Activated CD8-positive, alpha-beta memory T cell treated with anti-CD3 and anti-CD28 coated beads, Interleukin-2, amount 50 U/mL, for 24 hours (primary cell): Measurements from ENCODE around the gene ITLN1.

Experiments used
- DNase-seq: peaks from one replicate; pipeline ENCODE4 v3.0.0-alpha.2; 2020; ENCODE audit errors: extremely low read depth

The ITLN1 gene

GRCh38 chr1:160858097-160858496 lies 26.9 kb downstream of the ITLN1 start:
- no peak for DNase-seq

GRCh38 chr1:160855181-160855981 lies 29.6 kb downstream of the ITLN1 start:
- DNase-seq: no peak

GRCh38 chr1:160853754-160854153 lies 31.2 kb downstream of the ITLN1 start:
- DNase-seq: no peak

- no peak for DNase-seq
Observed at GRCh38 chr1:160853014-160853413, 32.0 kb downstream of the ITLN1 start.

GRCh38 chr1:160850993-160851392 lies 34.0 kb downstream of the ITLN1 start:
- DNase-seq: no peak

DNA sequence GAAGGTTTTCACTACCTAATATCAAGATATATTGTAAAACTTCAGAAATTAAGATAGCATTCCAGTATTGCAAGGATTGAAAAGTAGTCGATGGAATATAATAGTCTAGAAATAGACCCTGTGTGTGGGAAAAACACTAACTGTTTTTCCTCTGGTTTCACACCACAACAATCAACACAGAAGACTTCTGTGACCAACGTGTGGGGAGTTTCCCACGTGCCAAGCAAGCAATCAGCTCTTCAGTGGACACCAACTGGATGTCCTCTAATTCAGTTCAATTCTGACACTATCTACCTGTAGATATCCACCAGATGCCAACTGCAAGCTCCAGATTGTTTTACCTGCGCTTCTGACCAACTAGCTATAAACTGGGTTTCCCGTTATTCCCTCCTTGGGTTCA lies 34.4 kb downstream of the ITLN1 start:
- DNase-seq: no peak

DNA sequence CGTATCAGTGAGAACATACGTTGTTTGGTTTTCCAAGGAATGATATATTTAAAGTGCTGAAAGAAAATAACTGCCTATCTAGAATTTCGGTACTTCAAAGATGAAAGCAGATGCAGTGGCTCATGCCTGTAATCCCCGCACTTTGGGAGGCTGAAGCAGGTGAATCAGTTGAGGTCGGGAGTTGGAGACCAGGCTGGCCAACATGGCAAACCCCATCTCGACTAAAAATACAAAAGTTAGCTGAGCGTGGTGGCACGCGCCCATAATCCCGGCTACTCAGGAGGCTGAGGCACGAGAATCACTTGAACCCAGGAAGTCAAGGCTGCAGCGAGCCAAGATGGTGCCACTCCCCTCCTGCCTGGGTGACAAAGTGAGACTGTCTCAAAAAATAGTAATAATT lies 38.7 kb downstream of the ITLN1 start:
- DNase-seq: no peak

DNA sequence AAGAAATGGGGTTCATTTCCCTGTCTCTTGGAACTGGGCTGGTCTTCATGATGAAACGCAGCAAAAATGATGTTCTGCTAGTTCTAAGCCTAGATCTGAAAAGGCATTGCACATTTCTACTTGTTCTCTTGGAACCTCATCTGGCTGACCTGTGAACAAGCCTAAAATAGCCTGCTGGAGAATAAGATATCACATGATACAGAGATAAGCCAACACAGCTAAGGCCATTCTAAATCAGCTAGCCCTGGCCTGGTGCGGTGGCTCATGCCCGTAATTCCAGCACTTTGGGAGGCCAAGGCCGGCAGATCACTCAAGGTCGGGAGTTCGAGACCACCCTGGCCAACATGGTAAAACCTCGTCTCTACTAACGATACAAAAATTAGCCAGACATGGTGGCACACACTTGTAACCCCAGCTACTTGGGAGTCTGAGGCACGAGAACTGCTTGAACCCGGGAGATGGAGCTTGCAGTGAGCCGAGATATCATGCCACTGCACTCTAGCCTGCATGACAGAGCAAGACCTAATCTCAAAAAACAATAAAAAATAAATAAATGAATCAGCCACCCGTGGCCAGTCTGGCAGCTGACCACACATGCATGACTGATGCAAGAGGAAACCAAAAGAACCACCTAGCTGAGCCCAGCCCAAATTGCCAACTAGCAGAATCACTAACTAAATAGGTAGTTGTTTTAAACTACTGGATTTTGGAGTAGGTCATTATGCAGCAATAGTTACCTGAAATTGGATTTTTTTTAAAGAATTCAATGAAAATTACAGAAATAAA lies 40.3 kb downstream of the ITLN1 start:
- DNase-seq: no peak

DNA sequence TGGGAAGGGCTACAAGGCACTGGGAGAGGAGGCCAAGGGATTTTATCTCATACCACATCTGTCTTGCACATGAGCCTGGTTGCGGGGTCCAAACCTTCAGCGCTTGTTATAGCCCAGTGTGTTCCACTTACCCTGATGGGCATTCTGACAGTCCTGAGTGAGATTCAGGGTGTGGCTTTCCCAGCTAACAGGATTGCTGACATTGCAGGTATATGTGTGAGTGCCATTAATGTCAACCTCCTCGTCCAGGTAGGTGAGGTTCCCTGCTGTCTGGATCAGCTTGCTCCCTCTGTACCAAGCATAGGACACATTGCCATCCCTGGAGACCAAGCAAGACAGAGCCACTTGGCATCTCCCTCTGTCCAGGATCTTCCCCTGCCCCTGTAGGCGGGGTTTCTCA lies 43.9 kb downstream of the ITLN1 start:
- DNase-seq: no peak

GRCh38 chr1:160839746-160840145 lies 45.2 kb downstream of the ITLN1 start:
- no peak for DNase-seq

GRCh38 chr1:160838888-160839287 lies 46.1 kb downstream of the ITLN1 start:
- no peak for DNase-seq

- peak; percentile 57 for DNase-seq
Observed at GRCh38 chr1:160837558-160838205, 47.3 kb downstream of the ITLN1 start.

- no peak for DNase-seq
Observed at GRCh38 chr1:160836981-160837557, 47.9 kb downstream of the ITLN1 start.

- DNase-seq: no peak
Observed at GRCh38 chr1:160836561-160836960, 48.4 kb downstream of the ITLN1 start.

DNA sequence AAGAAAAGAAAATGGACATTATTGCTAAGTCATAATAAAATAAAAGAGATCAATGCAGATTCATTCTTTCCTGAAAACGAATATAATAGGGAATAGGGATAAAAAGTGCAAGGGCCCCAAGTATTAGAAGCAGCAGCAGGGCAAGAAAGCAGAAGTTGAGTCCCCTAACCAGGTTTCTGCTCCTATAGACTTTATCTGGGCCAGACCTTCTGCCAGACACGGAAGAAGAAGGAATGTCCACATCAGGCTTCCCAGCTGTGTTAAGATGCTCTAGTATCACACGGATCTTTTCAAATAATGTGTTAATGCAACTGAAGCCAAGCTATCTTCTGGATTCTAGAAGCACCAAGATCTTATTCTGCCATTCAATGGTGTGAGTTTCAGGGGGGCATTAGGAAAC lies 49.2 kb downstream of the ITLN1 start:
- no peak for DNase-seq

GRCh38 chr1:160834945-160835565 lies 49.9 kb downstream of the ITLN1 start:
- DNase-seq: no peak

- peak; percentile 40 for DNase-seq
Observed at GRCh38 chr1:160830321-160831153, 54.4 kb downstream of the ITLN1 start.

DNA sequence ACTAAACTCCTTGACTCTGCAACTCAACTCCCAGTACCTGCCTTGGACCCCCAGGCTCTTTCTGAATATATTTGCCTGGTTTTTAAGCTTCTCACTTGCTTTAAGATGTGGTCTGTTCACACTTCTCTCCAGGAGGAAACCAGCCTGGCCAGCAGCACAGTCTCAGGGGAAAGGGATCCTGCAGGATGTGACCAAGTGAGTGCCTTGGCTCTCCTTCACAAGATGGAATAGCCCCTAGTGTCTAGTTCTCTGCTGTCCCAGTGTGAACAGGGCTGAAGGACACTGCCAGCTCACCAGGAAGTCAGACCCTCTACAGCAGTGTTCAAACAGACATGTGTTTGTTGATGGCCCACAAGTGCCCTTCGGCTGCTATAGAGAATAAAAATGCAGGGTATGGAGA lies 55.2 kb downstream of the ITLN1 start:
- no peak for DNase-seq

DNA sequence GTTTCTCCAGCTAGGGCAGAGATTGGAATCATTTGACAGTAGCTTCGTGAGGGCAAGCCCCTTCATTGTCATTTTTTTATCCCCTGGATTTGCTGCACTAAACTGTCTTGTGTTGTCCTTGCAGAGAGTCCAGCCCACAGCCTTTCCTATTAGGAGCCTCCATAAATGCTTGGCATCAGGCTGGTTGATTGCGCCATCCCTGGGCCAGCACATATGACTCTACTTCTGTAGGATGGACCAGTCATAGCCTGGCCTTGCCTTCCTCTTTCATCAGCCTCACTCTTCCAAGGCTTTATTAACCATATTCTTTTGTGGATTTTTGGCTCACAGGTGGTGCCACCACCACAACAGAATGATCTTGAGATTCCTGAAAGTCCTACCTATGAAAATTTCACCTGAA lies 57.6 kb downstream of the ITLN1 start:
- no peak for DNase-seq

DNA sequence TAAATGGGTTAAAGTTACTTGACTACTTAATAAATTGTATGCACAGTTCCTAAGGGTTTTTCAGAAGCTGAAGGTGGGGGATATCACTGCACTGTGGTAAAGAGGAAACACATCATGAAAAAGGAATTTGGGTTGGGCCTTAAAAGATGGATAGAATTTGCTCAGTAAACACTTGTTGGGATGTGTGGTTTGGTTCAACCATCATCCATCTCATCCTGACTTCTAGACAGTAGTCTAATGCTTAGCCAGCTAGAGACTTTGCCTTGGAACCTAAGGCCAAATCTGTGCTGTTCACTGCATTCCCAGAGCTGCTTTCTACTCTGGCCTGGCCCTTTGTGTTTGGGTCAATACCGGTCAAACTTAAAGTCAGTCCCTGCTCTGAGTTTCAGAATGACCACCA lies 58.4 kb downstream of the ITLN1 start:
- DNase-seq: no peak
